SJCRH30 (cell line): Measurements from ENCODE around the gene OR5H6. TPM values are rescaled to one million over a fixed set of nuclear protein-coding genes. Genes with fewer than 3 reads are reported as not detected.

ENCODE experiments used
- DNase-seq, 2 experiments: peaks; one replicate each; pipeline ENCODE4 v3.0.0-alpha.2; 2015 to 2020
- H3K27ac ChIP-seq: fragments of 250-450 bp; sonication (Bioruptor Pico); 2 replicates; pipeline ENCODE4 v1.5.1; 2020; ENCODE audit warnings: mild to moderate bottlenecking, moderate library complexity
- H3K27me3 ChIP-seq: fragments of 250-450 bp; sonication (Bioruptor Pico); 2 replicates; pipeline ENCODE4 v1.5.1; 2020; ENCODE audit warnings: mild to moderate bottlenecking, moderate library complexity
- H3K36me3 ChIP-seq: fragments of 250-450 bp; sonication (Bioruptor Pico); 2 replicates; pipeline ENCODE4 v1.5.1; 2020; ENCODE audit warnings: mild to moderate bottlenecking, moderate library complexity
- H3K4me1 ChIP-seq: fragments of 250-450 bp; sonication (Bioruptor Pico); 2 replicates; pipeline ENCODE4 v1.5.1; 2020; ENCODE audit warnings: mild to moderate bottlenecking, moderate library complexity
- H3K4me3 ChIP-seq: fragments of 250-450 bp; sonication (Bioruptor Pico); 2 replicates; pipeline ENCODE4 v1.5.1; 2020; ENCODE audit warnings: mild to moderate bottlenecking, moderate library complexity
- H3K9me3 ChIP-seq: fragments of 250-450 bp; sonication (Bioruptor Pico); replicated peaks from 2 replicates; pipeline ENCODE4 v1.5.1; 2020; ENCODE audit warnings: mild to moderate bottlenecking, moderate library complexity
- total RNA-seq: library from RNA; depleted of rRNA; stranded (reverse); fragments of >200 nt; shearing (Covaris generic); gene quantifications from 2 replicates; pipeline ENCODE4 v1.2.3, GENCODE V29; 2014; rRNA removed

OR5H6 gene
- total RNA-seq, 1 experiment from 2014 or later: not detected

GRCh38 chr3:98290916-98291315 is 26.9 kb downstream of the OR5H6 start:
- Histone ChIP-seq H3K27ac (no peak overlapping the region), H3K4me3 (no peak overlapping the region), H3K36me3 (no peaks in the 10 kb centered on the region), H3K9me3 (no peaks in the 10 kb centered on the region), H3K4me1 (no peaks in the 10 kb centered on the region), H3K27me3 (no peaks in the 10 kb centered on the region)
- DNase-seq: no peak

- no peaks in the 10 kb centered on the region for H3K4me1 ChIP-seq
- H3K9me3 ChIP-seq: no peaks in the 10 kb centered on the region
- DNase-seq: no peak
- H3K4me3 ChIP-seq: no peak overlapping the region
- no peaks in the 10 kb centered on the region for H3K27me3 ChIP-seq
- H3K36me3 ChIP-seq: no peaks in the 10 kb centered on the region
- H3K27ac ChIP-seq: no peak overlapping the region
These were observed 27.4 kb downstream of the OR5H6 start for GRCh38 chr3:98291332-98291957.

Other genes with a start within 250 kb of the OR5H6 start
- 0.03 TPM in 1 of 2 replicates, not detected in the other for gene GABRR3, start 228.9 kb upstream of the OR5H6 start, total RNA-seq
- not detected in 2 replicates for gene OR5AC2, start 177.1 kb upstream of the OR5H6 start, total RNA-seq
- not detected in 2 replicates for gene OR5H1, start 133.5 kb upstream of the OR5H6 start, total RNA-seq
- not detected in 2 replicates for gene OR5H14, start 116.8 kb upstream of the OR5H6 start, total RNA-seq
- gene OR5H15, start 97.5 kb upstream of the OR5H6 start, total RNA-seq: not detected in 2 replicates
- not detected in 2 replicates for gene OR5H2, start 18.3 kb downstream of the OR5H6 start, total RNA-seq
- gene OR5K4, start 89.6 kb downstream of the OR5H6 start, total RNA-seq: not detected in 2 replicates
- not detected in 2 replicates for gene OR5K3, start 126.4 kb downstream of the OR5H6 start, total RNA-seq
- gene OR5K1, start 199.0 kb downstream of the OR5H6 start, total RNA-seq: not detected in 2 replicates
- 0.12 TPM in 1 of 2 replicates, not detected in the other for gene OR5K2, start 233.4 kb downstream of the OR5H6 start, total RNA-seq